Adipocyte (in vitro differentiated cells): ENCODE measurements around the gene CHAC2.

Experiments used
- DNase-seq: peaks from one replicate; pipeline ENCODE4 v3.0.0-alpha.2; 2015; ENCODE audit warnings: low read depth
- H3K27me3 ChIP-seq: replicated peaks from 2 replicates; pipeline ENCODE4 v1.7.0; 2013; ENCODE audit warnings: mild to moderate bottlenecking, low read length, moderate library complexity; ENCODE audit not compliant: control insufficient read depth, insufficient read depth
- H3K36me3 ChIP-seq: 2 replicates; pipeline ENCODE4 v1.7.0; 2013; ENCODE audit warnings: low read length, mild to moderate bottlenecking, moderate library complexity; ENCODE audit not compliant: control insufficient read depth, insufficient read depth, severe bottlenecking
- H3K4me1 ChIP-seq: 2 replicates; pipeline ENCODE4 v1.7.0; 2013; ENCODE audit warnings: mild to moderate bottlenecking, low read length, moderate library complexity; ENCODE audit not compliant: control insufficient read depth, insufficient read depth
- H3K4me3 ChIP-seq: 2 replicates; pipeline ENCODE4 v1.7.0; 2013; ENCODE audit warnings: mild to moderate bottlenecking, low read length, moderate library complexity
- H3K9ac ChIP-seq: 2 replicates; pipeline ENCODE4 v1.7.0; 2013; ENCODE audit warnings: mild to moderate bottlenecking, low read length, moderate library complexity
- H3K9me3 ChIP-seq: 2 replicates; pipeline ENCODE4 v1.7.0; 2013; ENCODE audit warnings: mild to moderate bottlenecking, low read length, moderate library complexity; ENCODE audit not compliant: control insufficient read depth

CHAC2 gene

GRCh38 chr2:53780056-53780455 lies 12.5 kb downstream of the CHAC2 start:
- H3K4me1 ChIP-seq = peaks cover 1% of the 10 kb centered on the region
- H3K27me3 ChIP-seq = no peaks in the 10 kb centered on the region
- no peaks in the 10 kb centered on the region for H3K9me3 ChIP-seq
- no peak for DNase-seq
- no peak overlapping the region for H3K4me3 ChIP-seq
- H3K36me3 ChIP-seq = no peaks in the 10 kb centered on the region
- H3K9ac ChIP-seq = no peak overlapping the region

GRCh38 chr2:53782676-53783075 lies 15.1 kb downstream of the CHAC2 start:
- Histone ChIP-seq H3K4me3 (no peak overlapping the region), H3K9ac (no peak overlapping the region), H3K27me3 (no peaks in the 10 kb centered on the region), H3K36me3 (no peaks in the 10 kb centered on the region), H3K9me3 (no peaks in the 10 kb centered on the region), H3K4me1 (peaks cover 12% of the 10 kb centered on the region)
- no peak for DNase-seq

GRCh38 chr2:53784436-53784835 lies 16.8 kb downstream of the CHAC2 start:
- Histone ChIP-seq H3K27me3 (no peaks in the 10 kb centered on the region), H3K36me3 (no peaks in the 10 kb centered on the region), H3K4me1 (peaks cover 23% of the 10 kb centered on the region), H3K9ac (no peak overlapping the region), H3K4me3 (no peak overlapping the region), H3K9me3 (no peaks in the 10 kb centered on the region)
- DNase-seq = peak; percentile 19

GRCh38 chr2:53785366-53785765 lies 17.8 kb downstream of the CHAC2 start:
- Histone ChIP-seq H3K27me3 (no peaks in the 10 kb centered on the region), H3K9me3 (no peaks in the 10 kb centered on the region), H3K9ac (peak overlapping the region; percentile 94), H3K4me1 (peaks cover 23% of the 10 kb centered on the region), H3K4me3 (peak overlapping the region; percentile 100), H3K36me3 (no peaks in the 10 kb centered on the region)
- DNase-seq = no peak

GRCh38 chr2:53786352-53786704 lies 18.7 kb downstream of the CHAC2 start:
- DNase-seq = peak; percentile 73
- H3K27me3 ChIP-seq = no peaks in the 10 kb centered on the region
- no peaks in the 10 kb centered on the region for H3K36me3 ChIP-seq
- peaks cover 23% of the 10 kb centered on the region for H3K4me1 ChIP-seq
- H3K4me3 ChIP-seq = peak overlapping the region; percentile 100
- H3K9ac ChIP-seq = peak overlapping the region; percentile 94
- H3K9me3 ChIP-seq = no peaks in the 10 kb centered on the region

GRCh38 chr2:53786705-53787613 lies 19.4 kb downstream of the CHAC2 start, which contains the start of the genes ASB3 and ERLEC1:
Gene ASB3, minus strand, starts transcription at chr2:53786953. Its CDS starts 21,381 bp downstream, at chr2:53765572.
Gene ERLEC1, plus strand, starts transcription at chr2:53787044. Its CDS starts 167 bp downstream, at chr2:53787211.
- Histone ChIP-seq H3K4me1 (peaks cover 23% of the 10 kb centered on the region), H3K9me3 (no peaks in the 10 kb centered on the region), H3K9ac (peak within 1 kb of the TSS; percentile 94), H3K36me3 (no peaks in the 10 kb centered on the region), H3K4me3 (peak within 1 kb of the TSS; percentile 100), H3K27me3 (no peaks in the 10 kb centered on the region)
- DNase-seq = peak; percentile 92

GRCh38 chr2:53787614-53788289 lies 20.1 kb downstream of the CHAC2 start:
- peak overlapping the region; percentile 100 for H3K4me3 ChIP-seq
- no peaks in the 10 kb centered on the region for H3K9me3 ChIP-seq
- H3K36me3 ChIP-seq = no peaks in the 10 kb centered on the region
- no peaks in the 10 kb centered on the region for H3K27me3 ChIP-seq
- H3K4me1 ChIP-seq = peaks cover 23% of the 10 kb centered on the region
- DNase-seq = peak; percentile 62
- H3K9ac ChIP-seq = peak overlapping the region; percentile 94

GRCh38 chr2:53793261-53793660 lies 25.7 kb downstream of the CHAC2 start:
- Histone ChIP-seq H3K27me3 (no peaks in the 10 kb centered on the region), H3K9ac (no peak overlapping the region), H3K4me3 (no peak overlapping the region), H3K36me3 (peaks cover 35% of the 10 kb centered on the region), H3K4me1 (peaks cover 5% of the 10 kb centered on the region), H3K9me3 (no peaks in the 10 kb centered on the region)
- no peak for DNase-seq

GRCh38 chr2:53793821-53794220 lies 26.2 kb downstream of the CHAC2 start:
- no peaks in the 10 kb centered on the region for H3K4me1 ChIP-seq
- H3K36me3 ChIP-seq = peaks cover 41% of the 10 kb centered on the region
- no peaks in the 10 kb centered on the region for H3K9me3 ChIP-seq
- no peak overlapping the region for H3K9ac ChIP-seq
- DNase-seq = no peak
- no peak overlapping the region for H3K4me3 ChIP-seq
- no peaks in the 10 kb centered on the region for H3K27me3 ChIP-seq

GRCh38 chr2:53801547-53801946 lies 33.9 kb downstream of the CHAC2 start:
- Histone ChIP-seq H3K9me3 (no peaks in the 10 kb centered on the region), H3K9ac (no peak overlapping the region), H3K36me3 (peaks cover 79% of the 10 kb centered on the region), H3K4me1 (no peaks in the 10 kb centered on the region), H3K27me3 (no peaks in the 10 kb centered on the region), H3K4me3 (no peak overlapping the region)
- DNase-seq = no peak

GRCh38 chr2:53802617-53803151 lies 35.1 kb downstream of the CHAC2 start:
- Histone ChIP-seq H3K9me3 (no peaks in the 10 kb centered on the region), H3K4me3 (no peak overlapping the region), H3K27me3 (no peaks in the 10 kb centered on the region), H3K4me1 (no peaks in the 10 kb centered on the region), H3K36me3 (peaks cover 81% of the 10 kb centered on the region), H3K9ac (no peak overlapping the region)
- no peak for DNase-seq
